Muscle of arm (tissue), 12 donors: ENCODE data around the gene RASGRF1. TPM values are rescaled to one million over a fixed set of nuclear protein-coding genes. Genes with fewer than 3 reads are reported as not detected.
"Not testable (repeated sequence)": the region's sequence is repeated elsewhere in the genome, so short reads cannot be mapped to it uniquely, and the experiment has no call there.

Source experiments
- DNase-seq: peaks from one replicate; pipeline ENCODE4 v3.0.0-alpha.2; 2013
- polyA plus RNA-seq, 12 donors: library from polyadenylated mRNA; unstranded; fragments of 120-200 nt; gene quantifications; one replicate each; pipeline ENCODE4 v1.2.1, GENCODE V29; 2013; ENCODE audit not compliant: insufficient read length in 12 of 12

Gene RASGRF1
- polyA plus RNA-seq, 12 donors: 0.11 to 0.80 (median 0.32) TPM; not detected in 2

DNA sequence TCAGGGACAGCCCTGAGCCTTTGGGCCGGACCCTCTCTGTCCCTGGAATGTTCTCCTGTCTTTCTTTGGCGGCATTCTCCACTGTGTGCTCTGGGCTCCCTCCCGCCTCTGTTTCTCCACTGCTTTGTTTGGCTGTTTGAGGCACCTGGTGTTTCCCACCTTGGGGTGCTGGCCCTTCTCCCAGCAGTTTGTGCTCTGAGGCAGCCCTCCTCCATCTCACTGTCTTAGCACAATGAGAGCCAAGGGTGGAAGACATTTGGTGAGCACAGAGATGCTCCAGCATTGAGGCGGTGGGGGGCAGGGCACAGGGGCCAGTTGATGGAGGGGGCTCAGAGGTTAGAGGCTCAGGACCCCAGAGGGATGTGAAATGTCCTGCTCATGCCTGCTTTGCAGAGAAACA lies 54.3 kb downstream of the RASGRF1 start:
- no peak for DNase-seq

- no peak for DNase-seq
Measured at GRCh38 chr15:79035814-79036213, 54.8 kb downstream of the RASGRF1 start.

DNA sequence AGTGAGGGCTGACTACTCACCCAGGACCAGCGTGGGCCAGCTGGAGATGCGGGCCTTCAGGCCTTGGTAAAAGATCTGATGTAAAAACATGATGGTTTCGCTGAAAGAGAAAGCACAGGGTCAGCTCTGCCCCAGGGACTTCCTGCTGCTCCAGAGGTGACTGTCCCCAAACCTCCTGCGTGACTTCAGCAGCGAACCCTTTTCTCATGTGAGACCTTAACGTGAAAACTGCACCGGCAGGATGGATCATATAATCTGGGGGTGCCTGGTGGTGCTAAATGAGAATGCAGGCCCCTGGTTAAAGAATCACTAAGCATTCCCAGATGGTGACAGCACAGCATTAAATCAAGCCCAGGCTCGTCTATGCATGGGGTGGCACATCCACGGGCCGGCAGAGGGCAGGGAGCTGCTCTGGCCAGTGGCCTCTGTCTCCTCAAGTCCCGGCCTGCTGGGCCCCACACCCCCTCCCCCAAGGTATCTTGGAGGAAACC lies 55.4 kb downstream of the RASGRF1 start:
- no peak for DNase-seq

GRCh38 chr15:79034284-79034683 lies 56.3 kb downstream of the RASGRF1 start:
- DNase-seq: no peak

GRCh38 chr15:79032656-79033055 lies 57.9 kb downstream of the RASGRF1 start:
- no peak for DNase-seq

- DNase-seq: no peak
Measured at GRCh38 chr15:79031821-79032220, 58.8 kb downstream of the RASGRF1 start.

DNA sequence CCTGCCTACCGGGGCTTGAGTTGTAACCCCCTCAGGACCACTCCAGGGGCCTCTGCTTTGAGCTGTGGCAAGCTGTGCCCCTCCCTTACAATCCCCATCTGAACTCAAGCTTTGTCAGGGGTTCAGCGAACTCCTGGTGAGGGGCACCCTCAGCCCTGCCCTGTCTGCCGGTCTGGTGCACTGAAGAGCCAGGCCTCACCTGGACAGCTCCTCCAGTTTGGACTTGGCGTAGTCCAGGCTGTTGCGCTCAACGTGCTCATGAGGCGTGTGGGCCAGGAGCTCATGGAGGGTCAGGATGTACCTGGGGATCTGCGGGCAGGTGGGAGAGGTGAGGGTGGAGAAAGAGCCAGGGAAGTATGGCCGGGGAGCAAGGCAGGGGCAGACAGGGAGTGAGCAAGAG lies 59.4 kb downstream of the RASGRF1 start:
- DNase-seq: no peak

- no peak for DNase-seq
Measured at GRCh38 chr15:79030470-79030869, 60.1 kb downstream of the RASGRF1 start.

DNA sequence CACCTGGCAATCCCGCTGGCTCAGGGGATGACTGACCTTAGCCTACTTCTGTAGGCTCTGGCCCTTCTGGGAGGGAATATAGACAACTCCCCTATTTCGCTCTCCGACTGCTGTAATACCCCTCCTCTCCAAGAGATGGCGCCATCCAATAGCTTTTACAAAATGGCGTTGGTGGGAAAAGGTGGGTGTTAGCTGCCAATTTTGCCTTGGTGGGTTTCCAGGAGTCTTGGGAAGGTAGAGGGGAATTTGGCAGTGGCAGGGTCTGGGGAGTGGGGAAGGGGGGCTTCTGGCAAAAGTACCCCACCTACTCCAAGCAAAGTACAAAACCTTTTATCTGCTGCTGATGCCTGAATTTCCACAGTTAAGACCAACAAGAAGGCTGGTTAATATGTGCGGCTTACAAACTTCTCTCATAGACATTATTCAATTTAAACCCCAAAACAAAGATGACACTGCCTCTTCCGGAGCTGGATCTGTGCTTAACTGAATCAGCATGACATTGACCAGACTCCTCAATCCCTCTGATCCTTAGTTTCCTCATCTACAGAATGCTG lies 62.1 kb downstream of the RASGRF1 start:
- no peak for DNase-seq

- DNase-seq: no peak
Measured at GRCh38 chr15:79027532-79028410, 62.8 kb downstream of the RASGRF1 start.

GRCh38 chr15:79025802-79026201 lies 64.8 kb downstream of the RASGRF1 start:
- DNase-seq: no peak

DNA sequence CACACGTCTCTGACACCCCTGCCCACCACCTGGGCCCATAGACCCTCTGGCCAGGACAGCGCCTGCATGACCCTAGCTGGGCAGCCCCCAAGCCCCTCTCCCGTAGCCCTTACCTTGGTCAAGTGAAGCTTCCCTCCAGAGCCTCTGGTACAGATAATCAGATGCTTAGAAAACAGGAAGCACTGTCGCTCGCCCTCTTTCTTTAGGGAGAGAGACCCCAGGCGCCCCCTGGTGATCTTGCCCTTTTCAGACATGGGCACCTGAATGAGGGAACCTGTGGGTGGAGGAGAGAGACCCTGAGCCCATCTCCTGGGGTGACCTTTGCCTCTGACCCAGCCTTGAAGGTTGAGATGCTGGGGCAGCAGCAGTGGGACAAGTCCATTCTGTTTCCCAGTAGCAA lies 65.4 kb downstream of the RASGRF1 start:
- DNase-seq: no peak

DNA sequence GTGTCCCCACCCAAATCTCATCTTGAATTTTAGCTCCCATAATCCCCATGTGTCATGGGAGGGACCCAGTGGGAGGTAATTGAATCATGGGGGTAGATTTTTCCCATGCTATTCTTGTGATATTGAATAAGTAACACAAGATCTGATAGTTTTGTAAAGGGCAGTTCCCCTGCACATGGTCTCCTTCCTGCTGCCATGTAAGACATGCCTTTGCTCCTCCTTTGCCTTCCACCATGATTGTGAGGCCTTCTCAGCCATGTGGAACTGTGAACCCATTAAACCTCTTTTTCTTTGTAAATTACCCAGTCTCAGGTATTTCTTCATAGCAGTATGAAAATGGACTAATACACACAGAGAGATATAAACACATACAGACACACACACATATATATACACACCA lies 66.1 kb downstream of the RASGRF1 start:
- DNase-seq: not testable (repeated sequence)

DNA sequence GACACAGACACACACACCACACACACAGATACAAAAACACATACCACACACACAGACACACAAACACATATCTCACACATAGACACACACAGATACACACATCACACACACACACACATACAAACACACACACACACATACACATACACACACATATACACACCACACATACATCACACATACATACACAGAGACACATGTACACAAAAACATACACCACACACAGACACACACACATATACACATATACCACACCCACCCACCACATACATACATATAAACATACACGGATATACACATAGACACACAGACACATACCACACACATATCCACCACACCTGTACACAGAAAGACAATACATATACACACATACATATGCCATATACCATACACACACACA lies 66.7 kb downstream of the RASGRF1 start:
- DNase-seq: no peak

DNA sequence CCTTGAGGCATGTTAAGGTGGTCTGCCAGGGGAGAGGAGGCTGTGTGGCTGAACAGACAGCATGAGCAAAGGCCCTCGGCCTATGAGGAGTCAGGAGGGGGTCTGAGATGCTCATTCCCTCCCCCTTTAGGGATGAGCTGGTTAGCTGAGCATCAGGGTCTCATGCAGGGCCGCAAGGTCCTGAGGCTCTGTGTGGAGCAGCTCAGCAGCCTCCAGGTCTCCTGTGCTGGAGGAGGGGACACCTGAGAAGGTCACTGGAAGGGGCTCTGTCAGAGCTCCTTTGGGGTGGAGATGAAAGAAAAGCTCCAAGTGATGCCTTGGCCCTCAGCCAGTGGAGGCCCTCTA lies 67.1 kb downstream of the RASGRF1 start:
- DNase-seq: no peak

GRCh38 chr15:79018960-79019359 lies 71.6 kb downstream of the RASGRF1 start:
- no peak for DNase-seq

DNA sequence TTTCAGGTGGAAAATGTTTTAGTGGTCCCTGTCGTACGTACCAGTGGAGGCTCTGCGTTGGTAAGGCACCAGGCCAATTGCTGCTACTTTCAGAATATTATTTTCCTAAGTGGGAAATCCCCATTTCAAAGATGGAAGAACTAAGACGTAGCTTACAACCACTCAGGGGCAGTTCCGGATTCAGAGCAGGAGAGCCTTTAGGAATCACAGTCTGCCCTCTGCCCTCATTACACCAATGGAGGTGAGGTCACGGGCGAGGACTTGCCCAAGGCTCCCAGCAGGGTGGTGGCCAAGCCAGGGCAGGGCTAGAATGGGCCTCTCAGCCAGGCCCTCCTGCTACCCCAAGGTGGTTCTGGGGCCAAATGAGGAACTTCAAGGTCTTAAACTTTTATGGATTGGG lies 72.6 kb downstream of the RASGRF1 start:
- DNase-seq: no peak

DNA sequence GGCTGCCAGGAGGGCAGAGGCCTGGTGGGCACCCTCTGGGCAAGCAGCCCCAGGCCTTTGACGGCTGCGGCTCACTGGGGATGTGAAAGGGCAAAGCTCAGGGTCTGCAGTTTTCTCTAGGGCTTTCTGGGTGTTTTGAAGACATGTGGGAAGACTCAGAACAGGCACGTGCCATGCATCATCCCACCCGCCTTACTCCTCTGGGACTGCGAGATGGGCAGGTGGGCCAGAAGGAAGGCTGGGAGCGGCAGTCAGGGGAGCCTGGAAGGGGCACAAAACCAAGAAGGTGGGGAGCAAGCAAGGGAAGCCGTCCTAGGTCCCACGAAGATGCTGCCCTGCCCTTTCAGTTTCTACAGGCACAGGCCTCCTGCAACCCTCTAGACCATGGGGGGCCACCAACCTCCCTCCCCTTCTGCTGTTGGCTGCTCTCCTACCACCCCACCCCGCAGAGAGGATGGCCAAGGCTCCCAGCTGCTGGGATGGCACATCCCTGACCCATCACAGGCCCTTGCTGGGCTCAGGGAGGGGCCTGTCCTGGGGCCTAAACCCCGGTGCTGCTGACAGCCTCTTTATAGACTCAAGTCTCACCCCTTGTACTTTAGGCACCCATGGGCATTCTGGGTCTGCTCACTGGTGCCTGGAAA lies 73.9 kb downstream of the RASGRF1 start:
- DNase-seq: no peak

- no peak for DNase-seq
Measured at GRCh38 chr15:79015416-79015815, 75.2 kb downstream of the RASGRF1 start.

DNA sequence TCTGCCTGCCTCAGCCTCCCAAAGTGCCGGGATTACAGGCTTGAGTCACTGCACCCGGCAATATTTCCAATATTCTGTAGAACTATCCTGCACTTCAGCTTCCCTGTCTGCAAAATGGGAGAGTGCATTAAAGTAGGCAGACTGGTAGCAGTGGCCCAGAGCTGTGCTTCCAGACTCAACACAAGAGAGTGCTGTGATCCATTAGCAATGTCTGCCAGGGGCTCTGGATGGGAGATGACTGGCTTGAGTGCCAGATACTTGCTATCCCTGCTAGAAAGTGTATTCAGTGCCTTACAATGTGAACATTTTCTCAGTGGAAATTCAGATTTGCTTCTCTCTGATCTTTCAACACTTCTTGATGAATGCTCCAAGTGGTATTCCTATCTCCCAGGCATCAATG lies 80.3 kb downstream of the RASGRF1 start:
- no peak for DNase-seq

DNA sequence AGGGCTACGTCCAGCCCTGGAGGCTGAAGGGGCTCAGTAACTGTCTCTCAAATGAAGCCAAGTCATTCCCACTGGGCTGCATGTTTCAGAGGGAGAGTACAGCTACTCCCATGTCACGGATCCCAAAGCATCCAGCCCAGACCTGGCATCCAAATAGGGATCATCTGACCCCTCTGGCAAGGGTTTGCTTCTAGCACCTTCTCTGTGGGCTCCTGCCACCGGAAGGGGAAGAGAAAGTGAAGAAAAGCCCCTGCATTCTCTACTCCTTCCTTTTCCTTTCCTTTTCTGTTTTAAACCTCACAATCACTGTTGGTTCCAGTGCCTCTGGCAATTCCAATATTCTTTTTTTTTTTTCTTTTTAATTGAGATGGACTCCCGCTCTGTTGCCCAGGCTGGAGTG lies 81.2 kb downstream of the RASGRF1 start:
- DNase-seq: no peak

- no peak for DNase-seq
Measured at GRCh38 chr15:79008659-79009058, 81.9 kb downstream of the RASGRF1 start.

- no peak for DNase-seq
Measured at GRCh38 chr15:79007066-79007465, 83.5 kb downstream of the RASGRF1 start.
